ENCODE measurements around the gene KLK2.
"Not testable (repeated sequence)": the region's sequence is repeated elsewhere in the genome, so short reads cannot be mapped to it uniquely, and the experiment has no call there.

- not testable (repeated sequence) for TF ChIP-seq CSRNP3 (CRISPR knock-in tag; IDR thresholded peaks at IDR 0.05); ZFP30 (CRISPR knock-in tag; IDR thresholded peaks at IDR 0.05); GLIS3 (CRISPR knock-in tag; IDR thresholded peaks at IDR 0.05); BACH2 (CRISPR knock-in tag; IDR thresholded peaks at IDR 0.05; ENCODE audit: borderline replicate concordance)
Measured at GRCh38 chr19:50896089-50896590, 22.9 kb downstream of the KLK2 start.

Data from SK-N-SH treated with all-trans-retinoic acid at 6 μM for 48 hours (cell line).